Ascending aorta (tissue), 2 donors: ENCODE data around the gene SCMH1. TPM values are rescaled to one million over a fixed set of nuclear protein-coding genes. Genes with fewer than 3 reads are reported as not detected.
A peak's percentile ranks its signal among the peaks of the same experiment; 100 is the strongest.

Experiments
- DNase-seq, 2 donors: peaks; one replicate each; pipeline ENCODE4 v3.0.0-alpha.2; 2019; ENCODE audit warnings: low spot score in 2 of 2
- H3K27ac ChIP-seq, 2 donors: fragments of 200-600 bp; sonication (generic); one replicate each; pipeline ENCODE4 v1.5.1; 2016 to 2017; ENCODE audit warnings: mild to moderate bottlenecking in 1 of 2
- H3K27me3 ChIP-seq: fragments of 200-600 bp; sonication (generic); one replicate; pipeline ENCODE4 v1.5.1; 2017
- H3K36me3 ChIP-seq, 2 donors: fragments of 200-600 bp; sonication (generic); one replicate each; pipeline ENCODE4 v1.5.1; 2016
- H3K4me1 ChIP-seq, 2 donors: fragments of 200-600 bp; sonication (generic); one replicate each; pipeline ENCODE4 v1.5.1; 2016 to 2017; ENCODE audit warnings: mild to moderate bottlenecking in 1 of 2
- H3K4me3 ChIP-seq, 2 donors: fragments of 200-600 bp; sonication (generic); one replicate each; pipeline ENCODE4 v1.5.1; 2016 to 2017; ENCODE audit warnings: mild to moderate bottlenecking in 1 of 2
- H3K9me3 ChIP-seq, 2 donors: fragments of 200-600 bp; sonication (generic); one replicate each; pipeline ENCODE4 v1.5.1; 2016
- intact Hi-C: fragments of 100-400 bp; cut with DNase I; formaldehyde crosslinking; loops from one replicate; pipeline ENCODE4 v1.15.1; 2023
- total RNA-seq: library from RNA; depleted of rRNA; stranded (reverse); fragments of >200 nt; gene quantifications from one replicate; pipeline ENCODE4 v1.1.0, GENCODE V29; 2016
- TF ChIP-seq, protein P1 (sequence below), 3 experiments: fragments of 200-600 bp in 2 of 3; fragments of 450-650 bp in 1 of 3; sonication (generic) in 2 of 3; IDR thresholded peaks; one replicate each; pipeline ENCODE4 v1.5.1; 2016 to 2019; ENCODE audit warnings: antibody characterized with exemption in 3 of 3, mild to moderate bottlenecking in 1 of 3, moderate library complexity in 1 of 3

The SCMH1 gene
- total RNA-seq, 1 donor from 2014 or later = 55.9 TPM

DNA sequence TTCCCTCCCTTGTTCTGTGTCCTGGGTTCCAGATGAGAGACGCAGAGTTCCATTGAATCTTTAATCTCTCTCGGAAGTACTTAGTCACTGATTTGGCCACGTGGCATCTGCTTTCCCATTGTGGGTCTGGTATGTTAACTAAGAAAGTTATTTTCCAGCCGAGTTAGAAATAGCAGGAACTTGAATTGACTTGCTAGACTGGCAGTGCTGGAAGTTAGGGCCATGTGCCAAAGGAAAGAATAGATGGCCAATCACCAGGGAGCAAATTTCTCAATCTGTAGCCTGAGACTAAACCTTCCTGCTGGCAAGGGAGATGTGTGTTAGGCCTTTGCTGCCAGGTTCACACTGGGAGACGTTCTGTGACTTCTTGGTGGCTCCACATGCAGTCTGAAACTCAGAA, 196.4 kb downstream of the SCMH1 start:
- H3K36me3 ChIP-seq = peaks cover 2 to 25% of the 10 kb centered on the region in 2 donors
- peak overlapping the region; percentile 76 to 88 for H3K27ac ChIP-seq
- peak; percentile 57 to 94 for DNase-seq
- peaks cover 6 to 35% of the 10 kb centered on the region in 2 donors for H3K4me1 ChIP-seq
- H3K27me3 ChIP-seq = no peaks in the 10 kb centered on the region
- H3K9me3 ChIP-seq = no peaks in the 10 kb centered on the region
- H3K4me3 ChIP-seq = no peak overlapping the region
- TF ChIP-seq, protein P1, sequence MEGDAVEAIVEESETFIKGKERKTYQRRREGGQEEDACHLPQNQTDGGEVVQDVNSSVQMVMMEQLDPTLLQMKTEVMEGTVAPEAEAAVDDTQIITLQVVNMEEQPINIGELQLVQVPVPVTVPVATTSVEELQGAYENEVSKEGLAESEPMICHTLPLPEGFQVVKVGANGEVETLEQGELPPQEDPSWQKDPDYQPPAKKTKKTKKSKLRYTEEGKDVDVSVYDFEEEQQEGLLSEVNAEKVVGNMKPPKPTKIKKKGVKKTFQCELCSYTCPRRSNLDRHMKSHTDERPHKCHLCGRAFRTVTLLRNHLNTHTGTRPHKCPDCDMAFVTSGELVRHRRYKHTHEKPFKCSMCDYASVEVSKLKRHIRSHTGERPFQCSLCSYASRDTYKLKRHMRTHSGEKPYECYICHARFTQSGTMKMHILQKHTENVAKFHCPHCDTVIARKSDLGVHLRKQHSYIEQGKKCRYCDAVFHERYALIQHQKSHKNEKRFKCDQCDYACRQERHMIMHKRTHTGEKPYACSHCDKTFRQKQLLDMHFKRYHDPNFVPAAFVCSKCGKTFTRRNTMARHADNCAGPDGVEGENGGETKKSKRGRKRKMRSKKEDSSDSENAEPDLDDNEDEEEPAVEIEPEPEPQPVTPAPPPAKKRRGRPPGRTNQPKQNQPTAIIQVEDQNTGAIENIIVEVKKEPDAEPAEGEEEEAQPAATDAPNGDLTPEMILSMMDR (IDR thresholded peaks at IDR 0.05) = no peak
- intact Hi-C loops = loop anchor here (2.0 to 10.0 kb wide), 5 partner anchors 55 to 319 kb away; partner anchors contain the start of gene FOXO6

DNA sequence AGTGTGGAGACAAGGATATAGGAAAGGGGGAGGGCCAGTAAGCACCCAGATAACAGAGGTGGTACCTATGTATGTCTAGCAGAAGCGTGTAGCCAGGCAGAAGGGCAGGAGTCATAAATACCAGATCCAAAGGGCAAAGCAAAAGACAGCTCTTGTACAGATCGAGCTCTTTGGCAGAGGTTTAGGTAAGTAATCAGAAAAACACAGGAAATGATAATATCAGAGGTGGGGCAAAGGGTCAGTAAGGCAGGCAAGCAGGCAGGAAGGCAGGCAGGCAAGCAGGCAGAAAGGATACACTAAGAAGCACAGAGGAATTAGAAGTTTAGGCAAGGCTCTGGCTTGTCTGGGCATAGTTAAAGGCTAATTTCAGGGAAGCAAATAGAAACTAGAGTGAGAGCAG, 197.9 kb downstream of the SCMH1 start:
- TF ChIP-seq, protein P1 (IDR thresholded peaks at IDR 0.05) = no peak
- H3K36me3 ChIP-seq = peaks cover 10 to 28% of the 10 kb centered on the region in 2 donors
- intact Hi-C loops = loop anchor here (2.0 to 10.0 kb wide), 3 partner anchors 57 to 321 kb away; partner anchors contain the start of gene FOXO6

DNA sequence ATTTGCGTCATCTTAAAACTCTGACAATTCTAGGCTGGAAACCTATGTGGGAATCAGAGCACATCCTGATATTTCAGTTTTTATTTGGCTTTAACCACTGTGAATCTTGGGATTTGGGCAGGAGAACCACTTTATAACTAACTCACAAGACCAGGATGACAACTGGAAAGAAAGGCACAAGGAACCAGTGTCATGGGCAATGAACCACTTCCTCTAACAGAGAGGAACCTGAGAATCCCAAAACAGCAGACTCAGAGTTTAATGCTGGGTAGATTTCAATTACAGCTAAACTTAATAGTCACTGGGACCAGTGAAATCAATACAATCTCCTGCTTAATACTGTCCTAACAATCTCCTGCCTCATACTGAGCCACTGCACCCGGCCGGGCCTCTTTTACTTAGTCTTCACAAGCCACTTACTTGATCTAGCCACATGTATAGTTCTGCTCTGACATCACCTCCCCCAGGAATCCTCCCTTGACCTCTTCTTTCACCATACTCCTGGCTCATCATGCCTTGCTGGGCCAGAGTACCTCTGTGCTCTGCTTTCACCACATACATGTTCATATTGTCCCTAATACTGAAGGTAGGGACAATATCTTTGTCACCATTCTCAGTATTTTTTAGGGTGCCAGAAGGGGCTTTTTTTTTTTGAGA, 200.4 kb downstream of the SCMH1 start:
- intact Hi-C loops = loop anchor here (10.0 kb wide), 1 partner anchor 323 kb away; the partner anchor contains the start of gene FOXO6

More for the DNA sequence above, 197.9 kb downstream of the SCMH1 start:
- no peak for DNase-seq
- H3K9me3 ChIP-seq = no peaks in the 10 kb centered on the region
- peaks cover 6 to 35% of the 10 kb centered on the region in 2 donors for H3K4me1 ChIP-seq
- no peaks in the 10 kb centered on the region for H3K27me3 ChIP-seq
- H3K4me3 ChIP-seq = no peak overlapping the region
- H3K27ac ChIP-seq = peak overlapping the region; percentile 76 to 88

DNA sequence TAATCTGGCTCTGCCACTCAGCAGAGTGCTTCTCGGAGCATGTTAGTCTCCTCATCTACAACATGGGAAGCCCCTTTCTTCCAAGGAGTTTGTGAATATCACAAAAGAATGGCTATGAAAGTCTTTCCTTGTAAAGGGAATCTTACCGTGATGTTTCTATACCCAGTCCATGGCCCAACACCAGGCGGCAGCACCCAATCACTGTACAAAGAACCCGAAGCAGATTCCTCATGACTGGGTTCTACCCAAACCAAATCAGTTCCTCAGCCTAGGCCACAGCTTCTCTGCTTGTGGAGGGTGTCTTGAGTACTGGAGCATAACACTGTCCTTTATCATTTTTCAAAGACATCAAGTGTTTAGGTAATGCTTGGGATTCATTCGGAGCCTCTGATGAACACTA, 204.0 kb downstream of the SCMH1 start:
- intact Hi-C loops = no loop called here
- peaks cover 31 to 72% of the 10 kb centered on the region in 2 donors for H3K36me3 ChIP-seq
- H3K27me3 ChIP-seq = no peaks in the 10 kb centered on the region
- no peak for DNase-seq
- no peaks in the 10 kb centered on the region for H3K9me3 ChIP-seq
- H3K4me3 ChIP-seq = no peak overlapping the region
- no peaks in the 10 kb centered on the region for H3K4me1 ChIP-seq
- TF ChIP-seq, protein P1 (IDR thresholded peaks at IDR 0.05) = peak in 1 of 3 experiments; percentile 26
- H3K27ac ChIP-seq = no peak overlapping the region

More for the DNA sequence above, 200.4 kb downstream of the SCMH1 start:
- Histone ChIP-seq H3K4me1 (peaks cover 6 to 25% of the 10 kb centered on the region in 2 donors), H3K36me3 (peaks cover 16 to 38% of the 10 kb centered on the region in 2 donors), H3K27ac (no peak overlapping the region), H3K9me3 (no peaks in the 10 kb centered on the region), H3K4me3 (no peak overlapping the region), H3K27me3 (no peaks in the 10 kb centered on the region)
- TF ChIP-seq, protein P1 (IDR thresholded peaks at IDR 0.05) = no peak
- no peak for DNase-seq

DNA sequence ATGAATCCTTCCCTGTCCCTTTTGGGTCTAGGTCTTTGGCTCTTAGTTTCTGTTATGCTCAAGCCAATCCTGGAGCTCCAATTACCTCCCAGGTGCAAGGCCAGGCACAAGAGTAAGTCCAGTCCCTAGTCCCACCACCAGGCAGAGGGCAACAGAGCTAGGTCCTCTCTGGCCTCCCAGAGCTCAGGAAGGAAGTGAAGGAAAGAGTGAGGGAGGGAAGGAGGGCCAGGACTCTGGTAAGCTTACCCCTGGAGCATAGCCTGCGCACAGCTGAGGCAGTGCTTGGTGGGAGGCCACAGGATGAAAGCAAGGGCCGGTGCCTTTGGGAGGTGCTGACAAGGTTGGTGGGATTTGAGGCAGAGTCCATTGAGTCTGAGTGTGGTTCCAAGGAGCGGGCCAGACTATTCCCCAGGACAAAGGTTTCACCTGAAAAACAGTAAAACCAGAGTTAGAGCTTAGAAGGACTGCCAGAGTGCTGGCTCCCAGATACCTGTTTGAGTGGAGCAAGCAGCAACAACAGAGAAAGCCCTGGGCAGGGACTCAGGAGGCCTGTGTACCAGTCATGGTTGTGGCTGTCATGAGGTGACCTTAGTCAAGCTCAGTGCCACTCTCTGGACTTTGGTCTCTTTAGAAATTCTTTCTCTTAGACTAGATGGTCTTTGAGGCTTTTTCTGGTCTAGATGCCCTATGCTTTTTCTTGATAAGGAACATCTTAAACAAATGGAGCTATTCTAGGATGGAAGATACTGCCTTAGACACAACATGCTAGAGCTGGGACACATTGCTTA, 204.8 kb downstream of the SCMH1 start:
- intact Hi-C loops = no loop called here
- no peaks in the 10 kb centered on the region for H3K4me1 ChIP-seq
- no peak for DNase-seq

More for the DNA sequence above, 204.8 kb downstream of the SCMH1 start:
- no peak overlapping the region for H3K27ac ChIP-seq
- H3K4me3 ChIP-seq = no peak overlapping the region
- TF ChIP-seq, protein P1 (IDR thresholded peaks at IDR 0.05) = no peak
- no peaks in the 10 kb centered on the region for H3K9me3 ChIP-seq
- peaks cover 34 to 72% of the 10 kb centered on the region in 2 donors for H3K36me3 ChIP-seq
- H3K27me3 ChIP-seq = no peaks in the 10 kb centered on the region
